ENCODE results near the gene ZNF700. TPM values are rescaled to one million over a fixed set of nuclear protein-coding genes. Genes with fewer than 3 reads are reported as not detected.
"Not testable (repeated sequence)": the region's sequence is repeated elsewhere in the genome, so short reads cannot be mapped to it uniquely, and the experiment has no call there.

Gene ZNF700
- total RNA-seq, 1 experiment from 2014 or later = 0.03 TPM

GRCh38 chr19:11987405-11988281 lies 62.7 kb downstream of the ZNF700 start:
- Histone ChIP-seq H3K4me3 (ENCODE audit: insufficient read depth, low read depth, low read length) (peak overlapping the region; percentile 69), H3K36me3 (replicated peaks; ENCODE audit: control insufficient read depth, insufficient read depth, low read length) (peaks cover 2% of the 10 kb centered on the region), H3K27me3 (ENCODE audit: control insufficient read depth, insufficient read depth, low read length) (no peaks in the 10 kb centered on the region)
- DNase-seq = peak; percentile 94

- Histone ChIP-seq H3K36me3 (replicated peaks; ENCODE audit: control insufficient read depth, insufficient read depth, low read length) (peaks cover 2% of the 10 kb centered on the region), H3K27me3 (ENCODE audit: control insufficient read depth, insufficient read depth, low read length) (no peaks in the 10 kb centered on the region), H3K4me3 (ENCODE audit: insufficient read depth, low read depth, low read length) (no peak overlapping the region)
- DNase-seq = no peak
Measured at GRCh38 chr19:11989112-11989456, 64.2 kb downstream of the ZNF700 start.

DNA sequence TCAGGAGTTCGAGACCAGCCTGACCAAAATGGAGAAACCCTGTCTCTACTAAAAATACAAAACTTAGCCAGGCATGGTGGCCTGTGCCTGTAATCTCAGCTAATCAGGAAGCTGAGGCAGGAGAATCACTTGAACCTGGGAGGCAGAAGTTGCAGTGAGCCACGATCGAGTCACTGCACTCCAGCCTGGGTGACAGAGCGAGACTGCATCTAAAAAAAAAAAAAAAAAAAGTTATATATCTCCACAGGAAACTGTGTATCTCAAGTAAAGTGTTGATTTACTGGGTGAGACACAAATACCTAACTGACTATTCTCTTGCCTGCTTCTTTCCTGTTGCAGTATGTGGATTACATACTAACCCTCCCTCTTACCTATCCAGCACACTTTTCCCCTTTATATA lies 67.0 kb downstream of the ZNF700 start:
- not testable (repeated sequence) for H3K4me3 ChIP-seq (ENCODE audit: insufficient read depth, low read depth, low read length); DNase-seq; H3K36me3 ChIP-seq (replicated peaks; ENCODE audit: control insufficient read depth, insufficient read depth, low read length); H3K27me3 ChIP-seq (ENCODE audit: control insufficient read depth, insufficient read depth, low read length)

GRCh38 chr19:11995174-11995573 lies 70.3 kb downstream of the ZNF700 start:
- Histone ChIP-seq H3K4me3 (ENCODE audit: insufficient read depth, low read depth, low read length) (no peak overlapping the region), H3K27me3 (ENCODE audit: control insufficient read depth, insufficient read depth, low read length) (no peaks in the 10 kb centered on the region), H3K36me3 (replicated peaks; ENCODE audit: control insufficient read depth, insufficient read depth, low read length) (peaks cover 2% of the 10 kb centered on the region; the same call in 1 of the 2 replicates)
- DNase-seq = peak; percentile 49

Other genes with a start within 250 kb of the ZNF700 start
- gene ZNF823, start 186.2 kb upstream of the ZNF700 start, total RNA-seq (2014; rRNA removed; shearing (Covaris generic)) = 0.81 TPM in 1 of 2 replicates, not detected in the other
- gene ZNF441, start 158.1 kb upstream of the ZNF700 start, total RNA-seq (2014; rRNA removed; shearing (Covaris generic)) = not detected in 2 replicates
- gene ZNF491, start 126.6 kb upstream of the ZNF700 start, total RNA-seq (2014; rRNA removed; shearing (Covaris generic)) = 0.03 TPM in 1 of 2 replicates, not detected in the other
- gene ZNF440, start 110.8 kb upstream of the ZNF700 start, total RNA-seq (2014; rRNA removed; shearing (Covaris generic)) = 0.55 TPM in 1 of 2 replicates, not detected in the other
- gene ZNF439, start 76.4 kb upstream of the ZNF700 start, total RNA-seq (2014; rRNA removed; shearing (Covaris generic)) = not detected in 2 replicates
- 0.07 TPM in 1 of 2 replicates, not detected in the other for gene ZNF69, start 37.3 kb upstream of the ZNF700 start, total RNA-seq (2014; rRNA removed; shearing (Covaris generic))
- 0.33 TPM in 1 of 2 replicates, not detected in the other for gene ZNF763, start 39.9 kb downstream of the ZNF700 start, total RNA-seq (2014; rRNA removed; shearing (Covaris generic))
- gene ZNF433, start 110.6 kb downstream of the ZNF700 start, total RNA-seq (2014; rRNA removed; shearing (Covaris generic)) = 0.11 TPM in 1 of 2 replicates, not detected in the other
- gene ZNF878, start 127.9 kb downstream of the ZNF700 start, total RNA-seq (2014; rRNA removed; shearing (Covaris generic)) = not detected in 2 replicates
- 0.33 and 0.55 TPM in 2 replicates for gene ZNF844, start 139.6 kb downstream of the ZNF700 start, total RNA-seq (2014; rRNA removed; shearing (Covaris generic))
- 2.7 and 4.1 TPM in 2 replicates for gene ZNF20, start 215.2 kb downstream of the ZNF700 start, total RNA-seq (2014; rRNA removed; shearing (Covaris generic))
- gene ZNF625, start 231.6 kb downstream of the ZNF700 start, total RNA-seq (2014; rRNA removed; shearing (Covaris generic)) = 7.7 and 12.9 TPM in 2 replicates
- 1.5 and 3.8 TPM in 2 replicates for gene ZNF136, start 238.0 kb downstream of the ZNF700 start, total RNA-seq (2014; rRNA removed; shearing (Covaris generic))